ENCODE measurements around the gene NBR1. TPM values are rescaled to one million over a fixed set of nuclear protein-coding genes. Genes with fewer than 3 reads are reported as not detected.
"Not testable (repeated sequence)": the region's sequence is repeated elsewhere in the genome, so short reads cannot be mapped to it uniquely, and the experiment has no call there.

The NBR1 gene, protein sequence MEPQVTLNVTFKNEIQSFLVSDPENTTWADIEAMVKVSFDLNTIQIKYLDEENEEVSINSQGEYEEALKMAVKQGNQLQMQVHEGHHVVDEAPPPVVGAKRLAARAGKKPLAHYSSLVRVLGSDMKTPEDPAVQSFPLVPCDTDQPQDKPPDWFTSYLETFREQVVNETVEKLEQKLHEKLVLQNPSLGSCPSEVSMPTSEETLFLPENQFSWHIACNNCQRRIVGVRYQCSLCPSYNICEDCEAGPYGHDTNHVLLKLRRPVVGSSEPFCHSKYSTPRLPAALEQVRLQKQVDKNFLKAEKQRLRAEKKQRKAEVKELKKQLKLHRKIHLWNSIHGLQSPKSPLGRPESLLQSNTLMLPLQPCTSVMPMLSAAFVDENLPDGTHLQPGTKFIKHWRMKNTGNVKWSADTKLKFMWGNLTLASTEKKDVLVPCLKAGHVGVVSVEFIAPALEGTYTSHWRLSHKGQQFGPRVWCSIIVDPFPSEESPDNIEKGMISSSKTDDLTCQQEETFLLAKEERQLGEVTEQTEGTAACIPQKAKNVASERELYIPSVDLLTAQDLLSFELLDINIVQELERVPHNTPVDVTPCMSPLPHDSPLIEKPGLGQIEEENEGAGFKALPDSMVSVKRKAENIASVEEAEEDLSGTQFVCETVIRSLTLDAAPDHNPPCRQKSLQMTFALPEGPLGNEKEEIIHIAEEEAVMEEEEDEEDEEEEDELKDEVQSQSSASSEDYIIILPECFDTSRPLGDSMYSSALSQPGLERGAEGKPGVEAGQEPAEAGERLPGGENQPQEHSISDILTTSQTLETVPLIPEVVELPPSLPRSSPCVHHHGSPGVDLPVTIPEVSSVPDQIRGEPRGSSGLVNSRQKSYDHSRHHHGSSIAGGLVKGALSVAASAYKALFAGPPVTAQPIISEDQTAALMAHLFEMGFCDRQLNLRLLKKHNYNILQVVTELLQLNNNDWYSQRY
- 58.0 and 82.9 TPM in 2 replicates for total RNA-seq (2014; rRNA removed; shearing (Covaris generic))

DNA sequence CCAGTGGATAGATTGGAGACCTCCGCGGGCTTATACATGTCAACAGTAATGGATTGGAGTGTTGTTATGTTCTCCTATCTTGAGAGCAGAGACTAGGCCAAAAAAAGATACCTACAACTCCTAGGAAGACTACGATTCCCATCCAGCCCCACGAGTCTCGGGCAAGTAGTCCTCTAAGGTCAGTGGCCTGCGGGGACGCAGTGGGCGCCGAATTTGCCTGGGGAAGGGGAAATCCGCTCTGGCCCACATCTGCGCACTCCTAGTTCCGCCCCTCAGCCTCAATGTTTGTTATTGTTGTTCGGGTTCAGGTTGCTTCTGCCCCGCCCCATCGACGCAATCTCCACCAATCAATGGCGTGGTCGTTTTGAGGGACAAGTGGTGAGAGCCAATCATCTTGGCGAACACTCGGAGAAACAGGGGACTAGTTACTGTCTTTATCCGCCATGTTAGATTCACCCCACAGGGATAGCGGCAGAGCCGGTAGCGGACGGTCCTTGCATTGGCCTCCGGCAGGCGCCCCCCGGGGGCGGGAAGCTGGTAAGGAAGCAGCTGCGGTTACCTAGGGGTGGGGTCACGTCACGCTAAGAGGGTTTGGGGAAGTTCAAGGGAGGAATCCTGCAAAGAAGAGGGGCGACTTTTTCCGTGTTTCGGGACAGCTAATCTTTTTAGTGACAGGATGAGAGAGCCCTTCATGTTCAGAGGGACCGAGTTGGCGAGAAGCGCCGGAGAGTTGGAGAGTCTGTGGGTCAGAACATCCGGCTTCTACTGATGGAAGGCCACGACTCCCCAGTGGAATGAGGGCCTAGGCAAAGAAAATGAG is at the start of gene NBR1:
TSS of gene NBR1 (plus strand) at position 449 of the 820 bp plus-strand sequence. CDS start 4,586 bp downstream, outside the sequence.
- DNase-seq (ENCODE audit: low read depth) = peak; percentile 97

GRCh38 chr17:43125133-43125966 is 45.7 kb upstream of the NBR1 start, which contains the start of gene BRCA1:
BRCA1 (minus strand) TSS chr17:43125364; CDS start chr17:43124096, 1,268 bp downstream.
- DNase-seq (ENCODE audit: low read depth) = peak; percentile 100

GRCh38 chr17:43125967-43126910 is 44.8 kb upstream of the NBR1 start:
- peak; percentile 5 for DNase-seq (ENCODE audit: low read depth)

- DNase-seq (ENCODE audit: low read depth) = no peak
These were observed 44.1 kb upstream of the NBR1 start for GRCh38 chr17:43126911-43127290.

DNA sequence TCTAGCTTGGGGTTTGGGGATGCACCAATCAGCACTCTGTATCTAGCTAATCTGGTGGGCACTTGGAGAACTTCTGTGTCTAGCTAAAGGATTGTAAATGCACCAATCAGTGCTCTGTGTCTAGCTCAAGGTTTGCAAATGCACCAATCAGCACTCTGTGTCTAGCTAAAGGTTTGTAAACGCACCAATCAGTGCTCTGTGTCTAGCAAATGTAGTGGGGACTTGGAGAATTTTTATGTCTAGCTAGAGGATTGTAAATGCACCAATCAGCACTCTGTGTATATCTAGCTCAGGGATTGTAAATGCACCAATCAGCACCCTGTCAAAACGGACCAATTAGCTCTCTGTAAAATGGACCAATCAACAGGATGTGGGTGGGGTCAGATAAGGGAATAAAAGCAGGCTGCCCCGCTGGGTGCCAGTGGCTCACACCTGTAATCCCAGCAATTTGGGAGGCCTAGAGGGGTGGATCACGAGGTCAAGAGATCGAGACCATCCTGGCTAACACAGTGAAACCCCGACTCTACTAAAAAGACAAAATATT is 43.6 kb upstream of the NBR1 start:
- not testable (repeated sequence) for DNase-seq (ENCODE audit: low read depth)

DNA sequence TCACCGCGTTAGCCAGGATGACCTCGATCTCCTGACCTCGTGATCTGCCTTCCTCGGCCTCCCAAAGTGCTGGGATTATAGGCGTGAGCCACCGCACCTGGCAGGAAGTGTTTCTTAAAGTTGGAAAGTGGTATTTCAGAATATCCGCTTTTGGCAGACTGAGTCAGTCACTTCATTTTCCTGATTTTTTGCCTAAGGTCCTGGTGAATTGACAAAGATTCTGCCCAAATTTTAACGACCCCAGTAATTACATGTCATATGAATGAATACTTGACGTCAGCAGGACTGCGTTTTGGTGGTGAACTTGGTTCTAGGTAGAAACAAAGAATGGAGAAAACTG is 41.4 kb upstream of the NBR1 start:
- DNase-seq (ENCODE audit: low read depth) = no peak

- DNase-seq (ENCODE audit: low read depth) = no peak
These were observed 38.9 kb upstream of the NBR1 start for GRCh38 chr17:43132117-43132516.

- not testable (repeated sequence) for DNase-seq (ENCODE audit: low read depth)
These were observed 37.6 kb upstream of the NBR1 start for GRCh38 chr17:43133439-43133838.

DNA sequence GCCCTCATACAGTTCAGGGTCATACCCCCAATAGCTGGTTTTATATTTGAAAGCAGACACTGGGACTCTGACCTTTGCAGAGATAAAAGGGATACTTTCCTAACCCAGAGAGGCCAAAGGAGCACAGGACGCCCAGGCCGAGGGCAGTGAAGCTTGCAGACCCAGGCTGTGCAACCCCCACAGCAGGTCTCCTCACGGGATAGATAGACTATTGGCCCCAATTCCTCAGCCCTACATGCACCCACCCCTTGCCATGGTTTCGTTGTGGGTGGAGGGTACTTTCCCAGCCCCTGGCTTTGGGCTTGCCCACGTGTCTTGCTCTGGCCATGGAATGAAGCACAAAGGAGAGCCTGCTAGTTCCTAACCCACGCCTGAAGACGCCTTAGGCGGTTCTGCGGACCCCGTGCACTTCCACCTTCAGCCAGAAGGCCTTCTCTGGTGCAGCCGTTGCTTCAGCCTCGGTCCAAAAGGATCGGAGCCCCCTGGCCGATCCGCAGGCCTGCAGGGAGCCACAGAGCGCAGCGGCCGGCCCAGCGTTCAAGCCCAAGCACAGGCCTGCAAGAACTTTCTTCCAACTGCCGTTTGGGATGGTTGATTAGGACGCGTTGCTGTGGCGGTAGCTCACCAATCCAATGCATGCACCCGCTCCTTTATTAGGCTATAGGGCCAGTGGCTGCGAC is 36.1 kb upstream of the NBR1 start:
- no peak for DNase-seq (ENCODE audit: low read depth)

DNA sequence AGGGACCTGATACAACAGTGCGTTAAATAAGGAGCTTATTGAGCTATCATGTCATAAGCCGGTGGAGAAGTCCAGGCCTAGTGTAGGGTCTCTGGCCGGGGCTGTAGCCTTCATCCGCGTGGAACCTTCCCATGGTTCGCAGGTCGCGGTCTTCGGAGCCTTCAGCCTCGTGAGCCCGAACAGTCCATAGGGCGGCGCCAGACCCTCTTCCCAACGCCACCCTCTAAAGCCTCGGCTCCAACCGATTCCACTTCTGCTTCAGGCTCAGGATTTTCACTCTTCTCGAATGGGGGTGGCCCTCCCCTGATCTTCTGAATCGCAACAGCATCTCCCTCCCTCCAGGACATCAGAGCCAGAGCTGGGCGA is 35.6 kb upstream of the NBR1 start:
- no peak for DNase-seq (ENCODE audit: low read depth)

DNA sequence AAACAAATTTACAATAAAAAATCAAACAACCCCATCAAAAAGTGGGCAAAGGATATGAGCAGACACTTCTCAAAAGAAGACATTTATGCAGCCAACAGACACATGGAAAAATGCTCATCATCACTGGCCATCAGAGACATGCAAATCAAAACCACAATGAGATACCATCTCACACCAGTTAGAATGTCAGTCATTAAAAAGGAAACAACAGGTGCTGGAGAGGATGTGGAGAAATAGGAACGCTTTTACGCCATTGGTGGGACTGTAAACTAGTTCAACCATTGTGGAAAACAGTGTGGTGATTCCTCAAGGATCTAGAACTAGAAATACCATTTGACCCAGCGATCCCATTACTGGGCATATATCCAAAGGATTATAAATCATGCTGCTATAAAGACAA is 34.4 kb upstream of the NBR1 start:
- DNase-seq (ENCODE audit: low read depth) = not testable (repeated sequence)

DNA sequence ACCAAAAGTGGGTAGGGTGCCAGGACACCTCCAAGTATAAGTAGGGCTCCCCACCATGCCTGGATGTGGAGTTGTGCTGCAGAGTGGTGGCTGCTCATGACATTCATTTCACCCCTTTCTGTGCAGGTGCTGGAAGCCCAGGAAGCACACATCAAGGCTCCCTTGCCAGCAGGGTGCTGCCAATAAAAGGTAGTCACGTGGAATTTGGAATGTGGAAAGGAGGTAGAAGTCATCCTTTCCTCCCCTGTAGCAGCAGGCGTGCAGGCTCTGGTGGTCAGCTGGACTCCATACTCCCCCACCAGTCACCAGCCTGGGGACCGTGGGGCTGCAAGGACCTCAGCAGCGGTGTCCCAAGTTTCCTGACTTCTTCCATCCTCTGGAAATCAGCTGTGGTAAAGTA is 32.5 kb upstream of the NBR1 start:
- not testable (repeated sequence) for DNase-seq (ENCODE audit: low read depth)

DNA sequence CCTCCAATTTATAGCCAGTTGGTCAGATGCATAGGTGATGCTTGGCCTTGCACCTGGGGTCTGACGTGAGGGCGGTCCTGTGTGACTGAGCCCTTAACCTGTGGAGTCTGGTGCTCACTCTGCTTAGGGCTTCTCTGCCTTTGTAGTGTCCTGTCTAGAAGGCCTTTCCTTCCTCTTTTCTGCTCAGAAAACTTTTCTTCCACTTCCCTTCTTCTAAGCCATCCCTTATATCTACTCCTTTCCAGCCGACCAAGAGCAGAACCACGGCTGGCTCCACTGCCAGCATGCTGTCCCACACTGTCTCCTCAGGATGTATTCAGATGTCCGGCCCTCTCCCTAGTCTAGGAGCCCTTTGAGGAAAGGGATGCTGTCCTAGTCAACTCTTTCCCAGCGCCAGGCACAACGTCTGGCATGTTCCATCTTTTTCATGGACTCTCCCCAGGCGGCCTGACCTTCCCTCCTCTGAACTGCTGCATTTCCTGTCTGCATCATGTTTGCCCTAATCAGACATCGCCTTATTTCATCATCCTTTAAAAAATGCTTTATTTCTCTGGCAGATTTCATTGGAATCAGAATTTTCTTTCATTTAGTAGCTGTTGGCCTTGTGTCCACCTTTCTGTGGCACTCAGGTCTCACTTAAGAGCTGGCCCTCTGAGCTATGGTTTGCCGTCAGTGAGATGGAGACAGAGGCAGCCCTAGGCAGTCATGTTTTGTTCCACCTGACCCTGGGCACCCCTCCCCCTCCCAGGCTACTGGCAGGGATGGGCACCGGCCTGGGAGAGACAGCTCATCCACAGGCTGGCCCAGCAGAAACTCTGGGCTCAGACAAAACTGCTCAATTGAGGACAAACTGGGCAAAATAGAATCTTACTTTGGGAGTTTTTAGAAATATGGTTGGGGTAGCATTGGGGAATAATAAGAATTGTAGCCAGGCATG is 30.4 kb upstream of the NBR1 start:
- DNase-seq (ENCODE audit: low read depth) = no peak

DNA sequence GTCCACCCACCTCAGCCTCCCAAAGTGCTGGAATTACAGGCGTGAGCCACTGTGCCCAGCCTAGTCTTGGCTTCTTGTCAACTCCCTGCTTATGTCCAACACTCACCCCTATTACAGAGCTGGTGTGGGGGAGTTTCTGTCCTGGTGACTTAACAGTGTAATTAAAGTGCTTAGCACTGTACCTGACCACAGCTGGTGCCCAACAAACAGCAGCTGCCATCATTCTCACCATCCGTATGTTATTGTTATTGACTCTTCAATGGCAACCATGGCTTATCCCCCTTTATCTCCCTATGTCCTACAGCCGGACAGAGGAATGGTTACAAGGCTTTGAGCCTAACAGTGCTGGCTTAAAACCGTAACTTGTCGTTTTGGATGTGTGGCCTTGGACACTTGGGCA is 28.9 kb upstream of the NBR1 start:
- no peak for DNase-seq (ENCODE audit: low read depth)

GRCh38 chr17:43143201-43143600 is 27.8 kb upstream of the NBR1 start:
- DNase-seq (ENCODE audit: low read depth) = no peak

DNA sequence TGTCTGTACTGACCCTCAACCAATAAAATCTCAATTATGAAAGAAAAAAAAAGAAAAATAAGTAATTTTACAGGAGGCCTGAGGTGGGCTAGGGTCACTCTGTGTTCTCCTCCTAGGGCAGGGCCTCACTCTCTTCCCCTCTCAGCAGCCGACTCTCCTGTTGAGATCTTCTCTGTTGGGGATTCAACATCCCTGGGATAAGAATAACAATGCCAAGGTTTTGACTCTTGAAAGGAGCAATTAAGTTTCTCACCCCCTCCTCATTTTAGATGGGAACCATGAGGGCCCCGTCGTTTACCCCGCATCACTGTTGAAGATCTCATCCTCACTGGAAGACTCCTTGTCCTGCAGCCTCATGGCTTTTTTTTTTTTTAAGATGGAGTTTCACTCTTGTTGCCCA is 24.4 kb upstream of the NBR1 start:
- DNase-seq (ENCODE audit: low read depth) = no peak

DNA sequence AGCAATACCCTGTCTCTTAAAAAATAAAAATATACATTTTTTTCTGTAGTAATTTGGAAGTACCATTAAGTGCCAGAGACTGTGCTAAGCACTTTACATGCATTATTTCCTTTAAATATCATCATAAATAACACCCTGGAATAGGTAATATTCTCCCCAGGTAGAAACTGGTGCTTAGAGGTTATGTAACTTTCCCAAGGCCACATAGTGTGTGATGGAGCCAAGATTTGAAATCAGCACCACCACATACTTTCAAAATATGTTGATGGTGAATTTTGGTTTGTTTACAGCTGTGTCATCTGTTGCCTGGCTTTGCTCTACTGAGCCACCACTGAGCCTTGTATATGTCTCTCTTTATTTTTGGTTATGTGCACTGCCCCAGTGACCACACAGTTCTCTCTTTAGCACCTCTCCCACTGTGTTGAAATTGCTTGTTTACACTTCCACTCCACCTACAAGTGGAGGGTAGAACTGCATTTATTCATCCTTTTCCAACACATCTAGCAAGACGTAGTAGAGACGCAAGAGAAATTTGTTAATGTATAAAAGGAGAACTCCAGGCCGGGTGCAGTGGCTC is 19.0 kb upstream of the NBR1 start:
- DNase-seq (ENCODE audit: low read depth) = no peak

All from M059J (cell line).